Measurements from ENCODE around the gene KRTAP5-2. TPM values are rescaled to one million over a fixed set of nuclear protein-coding genes. Genes with fewer than 3 reads are reported as not detected.
A peak's percentile ranks its signal among the peaks of the same experiment; 100 is the strongest.
"Not testable (repeated sequence)": the region's sequence is repeated elsewhere in the genome, so short reads cannot be mapped to it uniquely, and the experiment has no call there.

KRTAP5-2 gene, protein sequence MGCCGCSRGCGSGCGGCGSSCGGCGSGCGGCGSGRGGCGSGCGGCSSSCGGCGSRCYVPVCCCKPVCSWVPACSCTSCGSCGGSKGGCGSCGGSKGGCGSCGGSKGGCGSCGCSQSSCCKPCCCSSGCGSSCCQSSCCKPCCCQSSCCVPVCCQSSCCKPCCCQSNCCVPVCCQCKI
- total RNA-seq (2014; rRNA removed; shearing (Covaris generic)): not detected in 2 replicates

DNA sequence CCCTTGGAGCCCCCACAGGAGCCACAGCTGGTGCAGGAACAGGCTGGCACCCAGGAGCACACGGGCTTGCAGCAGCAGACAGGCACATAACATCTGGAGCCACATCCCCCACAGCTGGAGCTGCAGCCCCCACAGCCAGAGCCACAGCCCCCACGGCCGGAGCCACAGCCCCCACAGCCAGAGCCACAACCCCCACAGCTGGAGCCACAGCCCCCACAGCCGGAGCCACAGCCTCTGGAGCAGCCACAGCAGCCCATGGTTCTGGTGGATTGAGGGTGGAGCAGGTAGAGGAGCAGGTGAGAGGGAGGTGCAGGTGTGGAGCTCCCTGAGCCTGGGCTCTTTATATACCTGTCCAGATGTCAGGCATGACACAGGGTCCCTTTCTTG lies at the start of gene KRTAP5-2:
TSS of gene KRTAP5-2 (minus strand) at position 301 of the 387 bp plus-strand sequence. CDS start at position 257, 44 bp downstream.
- DNase-seq (ENCODE audit: low spot score): no peak

DNA sequence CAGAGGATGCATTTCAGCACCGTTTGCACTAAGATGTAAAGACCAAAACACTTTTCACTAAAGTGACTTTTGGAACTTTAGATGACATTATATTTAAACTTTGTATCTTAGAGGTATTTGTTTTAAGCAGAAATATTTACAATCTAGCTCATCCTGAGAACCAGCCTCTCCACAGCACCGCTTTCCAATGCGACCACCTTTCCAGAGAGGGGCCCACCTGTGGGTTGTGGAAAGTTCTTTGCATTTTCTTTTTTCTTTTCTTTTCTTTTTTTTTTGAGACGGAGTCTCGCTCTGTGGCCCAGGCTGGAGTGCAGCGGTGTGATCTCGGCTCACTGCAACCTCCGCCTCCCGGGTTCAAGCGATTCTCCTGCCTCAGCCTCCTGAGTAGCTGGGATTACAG lies 48.4 kb upstream of the KRTAP5-2 start:
- not testable (repeated sequence) for DNase-seq (ENCODE audit: low spot score)

DNA sequence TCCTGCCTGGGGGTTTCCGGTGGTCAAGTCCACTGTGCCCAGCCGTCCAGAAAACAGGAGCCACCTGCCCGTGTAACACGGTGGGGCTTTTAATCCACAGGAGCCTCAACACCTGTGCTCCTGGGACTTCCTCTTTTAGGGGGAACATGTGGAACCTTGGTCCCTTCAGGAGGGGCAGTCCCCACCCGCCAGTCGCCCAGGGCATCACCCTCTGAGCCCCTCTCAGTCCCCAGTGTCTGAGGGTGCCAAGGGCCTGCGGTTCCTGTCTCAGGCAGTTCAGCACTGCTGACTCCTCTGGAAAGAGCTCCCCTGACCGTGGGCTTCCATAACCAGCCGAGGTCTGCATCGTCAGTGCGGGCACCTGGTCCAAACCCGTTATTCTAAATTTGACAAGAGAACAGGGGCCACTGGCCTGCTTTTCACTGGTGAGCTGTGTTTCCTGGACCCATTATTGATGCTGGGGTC lies 47.3 kb upstream of the KRTAP5-2 start:
- DNase-seq (ENCODE audit: low spot score): no peak

DNA sequence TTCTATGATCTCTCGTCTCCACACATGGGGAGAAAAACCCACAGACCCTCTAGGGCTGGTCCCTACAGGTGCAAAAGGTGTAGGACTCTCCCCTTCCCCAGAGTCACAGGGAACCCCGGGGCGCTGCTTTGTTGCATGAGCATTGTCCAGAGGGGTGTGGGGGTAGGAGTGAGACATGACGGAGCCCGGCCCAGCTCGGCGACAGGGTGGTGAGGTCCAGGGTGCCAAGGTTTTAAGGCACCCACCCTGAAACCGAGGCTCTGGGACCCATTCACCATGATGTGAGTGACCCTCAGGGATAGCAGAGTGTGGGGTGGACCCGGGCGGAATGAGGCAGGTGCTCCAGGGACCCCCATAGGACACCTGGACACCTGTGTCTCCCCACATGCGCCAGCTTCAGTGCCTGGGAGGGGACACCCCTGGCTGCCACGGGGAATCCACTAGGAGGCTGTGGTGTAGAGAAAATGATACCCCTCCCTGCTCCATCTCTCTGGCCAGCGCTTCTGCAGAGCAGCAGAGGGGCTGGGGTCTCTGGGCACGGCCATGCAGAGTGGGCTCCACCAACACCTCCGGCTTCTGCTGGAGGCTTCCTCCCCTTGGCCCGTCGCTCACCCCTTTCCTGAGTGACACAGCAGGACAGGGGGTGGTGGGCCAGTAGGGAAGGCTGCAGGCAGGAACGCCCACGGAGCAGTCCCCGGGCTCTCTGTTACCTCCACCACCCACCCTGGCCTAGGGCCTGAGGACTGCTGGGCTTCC lies 46.7 kb upstream of the KRTAP5-2 start:
- DNase-seq (ENCODE audit: low spot score): no peak

DNA sequence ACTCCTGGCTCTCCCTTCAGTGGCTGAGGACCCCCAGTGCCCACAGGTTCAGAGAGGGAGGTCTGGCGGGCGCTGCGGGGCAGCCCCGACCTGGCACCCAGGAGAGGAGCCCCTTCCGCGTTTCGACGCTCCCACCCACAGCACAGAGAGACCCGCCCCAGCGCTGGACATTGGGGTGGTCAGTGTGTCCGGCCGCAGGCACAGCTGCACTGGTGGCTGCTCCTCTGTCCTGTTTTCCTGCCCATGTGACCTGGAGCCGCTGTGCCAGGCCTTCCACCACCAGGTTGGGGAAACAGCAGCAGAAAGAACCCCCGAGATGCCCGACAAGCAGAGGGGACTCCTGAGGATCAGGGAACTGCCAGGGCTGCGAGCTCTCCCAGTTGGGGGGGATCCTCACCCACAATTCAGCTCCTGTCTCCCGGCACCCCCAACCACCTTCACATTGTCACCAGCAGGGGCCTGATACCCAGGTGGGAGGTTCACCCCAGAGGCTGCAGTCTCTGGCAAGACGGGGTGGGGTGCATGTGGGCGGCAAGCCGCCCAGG lies 45.1 kb upstream of the KRTAP5-2 start:
- DNase-seq (ENCODE audit: low spot score): no peak

DNA sequence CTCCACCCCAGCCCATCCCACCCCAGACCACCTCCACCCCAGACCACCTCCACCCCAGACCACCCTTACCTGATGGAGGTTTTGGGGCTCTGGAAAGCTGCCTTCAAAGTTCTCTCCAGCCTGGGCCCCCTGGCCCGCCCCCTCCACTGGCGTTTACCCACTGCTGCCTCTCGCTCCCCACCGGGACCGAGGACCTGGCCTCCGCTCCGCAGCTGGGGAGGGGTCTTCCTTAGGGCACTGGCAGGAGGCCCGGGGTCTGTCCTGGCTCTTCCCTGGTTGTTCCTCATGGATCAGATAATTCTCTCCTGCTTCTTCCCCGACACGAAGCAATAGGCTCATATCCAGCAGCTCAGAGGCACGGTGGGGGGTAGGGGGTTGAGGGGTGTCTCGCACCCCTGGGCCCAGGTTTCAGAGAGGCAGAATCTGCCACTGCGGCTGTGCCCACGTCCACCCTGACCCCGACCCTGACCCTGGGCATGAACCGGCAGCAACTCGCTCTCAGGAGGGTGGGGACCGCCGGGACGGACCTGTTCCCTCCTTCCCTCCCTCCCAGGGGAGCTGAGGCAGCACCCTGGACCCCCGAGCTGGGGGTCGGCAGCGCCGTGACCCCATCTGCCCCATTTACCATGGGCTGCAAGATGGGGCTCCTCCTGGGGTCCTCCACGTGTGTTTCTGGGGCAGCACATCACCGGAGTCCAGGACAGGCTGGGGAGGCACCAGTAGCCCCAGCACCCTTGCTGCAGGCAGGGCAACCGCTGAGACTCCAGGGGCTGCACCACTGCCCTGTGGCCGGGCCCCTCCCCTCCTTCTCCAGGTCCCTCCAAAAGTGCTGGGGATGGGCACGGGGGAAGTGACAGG lies 44.4 kb upstream of the KRTAP5-2 start:
- DNase-seq (ENCODE audit: low spot score): no peak

DNA sequence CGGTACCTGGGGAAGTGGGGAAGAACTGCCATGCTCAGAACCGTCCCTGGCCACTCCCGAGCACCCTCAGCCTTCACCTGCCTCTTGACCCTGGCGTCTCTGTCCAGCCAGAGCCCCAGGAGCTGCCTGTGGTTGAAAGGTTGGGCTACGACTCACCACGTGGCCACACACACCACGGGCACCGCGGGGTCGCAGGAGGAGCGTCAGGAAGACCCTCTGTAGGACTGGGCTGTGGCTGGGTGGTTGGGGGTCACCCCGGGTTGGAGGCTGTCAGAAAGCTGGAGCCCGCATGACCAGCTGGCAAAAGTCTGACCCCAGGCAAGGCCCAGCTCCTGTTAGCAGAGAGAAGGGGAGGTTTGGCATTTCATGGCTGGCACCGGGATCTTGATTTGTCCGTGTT lies 43.0 kb upstream of the KRTAP5-2 start:
- DNase-seq (ENCODE audit: low spot score): no peak

DNA sequence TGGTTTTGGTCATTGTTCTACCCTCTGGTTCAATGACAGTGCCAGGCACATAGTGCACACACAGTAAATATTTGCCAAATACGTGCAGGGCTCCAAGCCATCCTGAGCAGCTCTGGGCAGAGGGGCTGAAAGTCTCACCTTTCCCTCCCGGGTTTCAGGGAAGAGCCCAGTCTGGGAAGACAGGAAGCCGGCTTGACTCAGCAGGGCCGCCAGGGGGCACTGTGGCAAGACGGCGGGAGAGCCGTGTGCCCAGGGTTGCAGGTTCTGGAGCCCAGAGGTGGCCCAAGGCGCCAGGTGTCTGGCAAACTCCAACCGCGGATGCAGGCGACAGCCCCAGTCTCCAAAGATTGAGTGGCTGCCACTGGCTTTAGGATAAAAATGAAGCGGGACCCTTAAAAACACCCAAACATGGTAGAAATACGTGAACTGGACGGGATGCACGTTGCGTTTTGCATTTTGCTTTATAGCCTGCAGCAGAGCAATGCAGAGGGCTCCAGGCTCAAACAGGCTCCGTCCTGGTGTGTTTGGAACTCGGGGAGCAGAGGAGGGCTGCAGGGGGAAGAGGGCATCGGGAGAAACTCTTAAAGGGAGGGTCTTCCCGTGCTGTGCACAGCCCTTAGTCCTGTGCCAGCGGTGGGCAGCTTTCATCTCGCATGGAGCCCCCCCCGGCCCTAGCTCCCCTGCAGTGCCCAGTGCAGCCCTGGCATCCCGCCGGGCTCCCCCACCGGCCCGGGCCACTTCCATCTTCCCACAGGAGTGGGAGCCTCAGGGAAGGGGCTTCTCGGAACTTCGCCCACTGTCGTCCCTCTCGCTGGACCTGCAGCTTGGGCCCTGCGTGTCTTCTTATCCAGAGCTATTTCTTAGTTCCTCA lies 42.2 kb upstream of the KRTAP5-2 start:
- DNase-seq (ENCODE audit: low spot score): peak; percentile 34

DNA sequence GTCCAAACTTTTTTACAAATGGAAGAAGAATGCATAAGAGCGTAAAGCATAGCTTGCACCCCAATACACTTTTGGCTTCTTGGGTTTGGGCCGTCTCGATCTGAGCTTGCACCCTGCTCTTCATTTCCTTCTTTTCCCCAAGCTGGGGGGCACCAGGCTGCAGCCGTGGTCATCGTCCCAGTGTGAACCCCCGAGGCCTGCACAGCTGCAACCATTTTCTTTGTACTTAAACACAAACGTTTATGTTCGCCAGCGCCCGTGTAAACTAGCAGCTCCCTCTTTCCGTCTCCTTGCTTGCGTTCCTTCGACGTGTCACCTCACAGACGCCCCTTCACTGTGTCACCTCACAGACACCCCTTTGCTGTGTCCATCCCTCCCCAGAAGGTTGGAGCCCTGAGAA lies 41.6 kb upstream of the KRTAP5-2 start:
- no peak for DNase-seq (ENCODE audit: low spot score)

DNA sequence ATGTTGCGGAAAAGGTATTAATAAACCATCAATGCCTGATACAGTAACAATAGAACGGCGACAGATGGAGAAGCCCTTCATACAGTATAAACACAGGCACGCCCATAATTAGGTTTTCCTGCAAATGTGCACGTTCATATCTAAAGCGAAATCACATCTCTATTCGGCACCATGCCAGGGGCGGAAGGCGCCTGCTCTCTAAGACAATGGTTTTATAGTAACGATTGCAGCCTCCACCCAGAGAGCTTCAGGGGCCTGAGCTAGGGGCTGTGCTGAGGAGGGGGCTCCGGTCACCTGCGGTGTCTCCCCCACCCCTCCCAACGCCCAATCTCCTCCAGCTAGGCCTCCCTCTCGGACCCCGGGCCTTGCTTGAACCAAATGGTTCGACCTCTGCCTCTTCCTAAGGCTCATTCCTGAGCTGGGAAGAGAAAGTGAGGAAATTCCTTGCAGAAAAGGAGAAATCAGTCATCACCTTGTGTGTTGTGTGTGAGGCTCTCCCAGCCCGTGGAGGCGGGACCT lies 41.1 kb upstream of the KRTAP5-2 start:
- no peak for DNase-seq (ENCODE audit: low spot score)

DNA sequence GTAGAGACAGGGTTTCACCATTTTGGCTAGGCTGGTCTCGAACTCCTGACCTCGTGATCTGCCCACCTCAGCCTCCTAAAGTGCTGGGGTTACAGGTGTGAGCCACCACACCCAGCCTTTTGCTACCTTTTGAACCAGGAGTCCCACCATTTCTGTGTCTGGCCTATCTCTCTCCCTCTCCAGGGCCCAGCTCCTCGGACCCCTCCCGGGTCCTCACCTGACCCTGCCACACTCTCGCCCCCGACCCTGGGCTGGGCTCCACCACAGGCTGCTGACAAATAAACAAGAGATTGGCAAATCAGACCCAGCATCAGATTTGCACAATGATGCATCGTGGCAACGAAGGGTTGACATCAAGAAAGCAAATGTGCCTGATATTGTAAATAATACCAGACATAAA lies 40.2 kb upstream of the KRTAP5-2 start:
- DNase-seq (ENCODE audit: low spot score): no peak

DNA sequence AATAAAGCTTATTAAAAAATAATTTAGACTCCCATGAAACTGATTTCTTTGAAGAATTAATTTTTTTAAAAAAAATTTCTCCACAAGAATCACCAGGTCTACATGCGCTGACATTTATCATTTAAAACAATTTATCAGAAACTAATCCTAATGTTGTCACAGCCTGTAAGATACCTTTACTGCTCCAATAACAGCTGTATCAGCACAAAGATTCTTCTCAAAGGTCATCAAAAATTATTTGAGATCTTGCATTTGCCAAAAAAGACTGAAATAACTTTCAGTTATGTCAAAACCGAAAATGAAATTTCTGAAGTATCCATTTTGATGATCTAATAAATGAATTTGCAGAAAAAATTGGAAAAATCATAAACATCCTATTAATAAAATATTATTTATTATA lies 39.5 kb upstream of the KRTAP5-2 start:
- no peak for DNase-seq (ENCODE audit: low spot score)

DNA sequence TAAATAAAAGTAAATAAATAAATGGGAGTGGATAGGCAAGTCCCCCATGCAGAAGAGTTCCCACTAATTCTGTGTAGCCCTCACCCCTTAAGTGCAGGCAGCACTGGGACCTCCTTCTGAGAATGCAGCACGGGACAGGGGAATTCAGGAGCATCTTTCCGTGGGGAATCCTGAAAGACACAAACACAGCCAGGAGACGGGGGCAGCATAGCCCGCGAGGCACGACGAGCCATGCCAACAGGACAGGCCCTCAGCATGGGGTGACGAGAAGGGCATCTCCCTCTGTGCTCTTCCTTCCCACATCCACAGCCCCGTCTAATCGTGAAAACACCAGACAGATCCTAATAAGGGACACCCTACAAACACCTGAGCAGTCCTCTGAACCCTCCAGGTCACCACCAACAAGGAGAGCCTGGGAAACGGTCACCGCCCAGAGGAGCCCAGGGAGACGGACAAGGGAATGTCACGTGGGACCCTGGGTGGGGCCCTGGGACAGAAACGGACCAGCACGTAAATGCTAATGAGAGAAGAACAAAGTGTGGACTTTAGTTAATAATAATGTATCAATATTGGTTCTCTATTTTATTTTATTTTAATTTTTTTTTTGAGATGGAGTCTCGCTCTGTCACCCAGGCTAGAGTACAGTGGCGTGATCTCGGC lies 38.3 kb upstream of the KRTAP5-2 start:
- DNase-seq (ENCODE audit: low spot score): no peak

DNA sequence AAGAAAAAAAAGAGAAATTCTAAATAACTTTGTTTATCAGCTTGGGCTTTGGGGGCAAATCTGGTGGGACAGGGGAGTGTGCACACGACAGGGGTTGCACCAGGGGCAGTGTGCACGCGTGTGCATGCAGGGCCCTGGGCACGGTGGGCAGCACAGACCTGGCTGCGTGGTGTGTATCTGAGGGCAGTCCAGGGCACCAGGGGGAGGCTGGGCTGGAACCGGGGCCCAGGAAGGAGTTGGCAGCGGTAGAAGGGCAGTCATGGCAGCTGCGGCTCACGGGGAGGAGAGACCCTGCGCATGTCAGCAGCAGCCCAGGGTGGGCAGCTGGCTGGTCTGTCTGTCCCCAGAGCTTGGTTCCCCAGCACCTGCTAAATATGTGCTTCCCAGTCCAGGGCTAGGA lies 35.8 kb upstream of the KRTAP5-2 start:
- no peak for DNase-seq (ENCODE audit: low spot score)

DNA sequence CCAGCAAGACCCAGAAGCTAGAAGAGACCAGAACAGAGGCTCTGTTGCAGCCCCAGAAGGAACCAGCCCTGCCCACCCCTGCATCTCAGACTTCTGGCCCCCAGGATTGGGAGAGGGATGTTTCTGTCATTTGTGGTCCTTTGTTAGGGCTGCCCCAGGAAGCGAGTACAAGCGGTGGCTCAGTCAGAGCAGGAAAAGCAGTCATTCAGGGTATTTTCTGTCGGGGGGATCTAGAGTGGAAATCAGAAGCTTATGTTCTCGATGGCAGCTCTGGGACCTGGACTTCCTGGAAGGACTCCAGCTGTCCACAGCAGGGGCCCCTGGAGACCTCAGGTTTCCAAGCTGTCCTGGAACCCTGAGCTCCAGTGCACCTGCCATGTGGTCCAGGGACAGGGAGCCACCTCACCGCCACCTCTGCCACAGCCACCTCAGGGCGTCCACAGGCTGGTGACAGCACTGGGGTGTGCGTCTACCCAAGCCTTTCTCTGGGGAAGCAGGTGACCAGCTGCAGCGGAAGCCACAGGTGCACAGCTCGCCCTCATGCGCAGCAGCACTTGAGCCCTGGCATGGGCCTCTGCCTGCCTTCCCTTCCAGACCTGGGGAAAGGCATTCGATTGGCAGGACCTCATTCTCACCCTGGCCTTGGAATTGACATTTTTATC lies 34.1 kb upstream of the KRTAP5-2 start:
- no peak for DNase-seq (ENCODE audit: low spot score)

DNA sequence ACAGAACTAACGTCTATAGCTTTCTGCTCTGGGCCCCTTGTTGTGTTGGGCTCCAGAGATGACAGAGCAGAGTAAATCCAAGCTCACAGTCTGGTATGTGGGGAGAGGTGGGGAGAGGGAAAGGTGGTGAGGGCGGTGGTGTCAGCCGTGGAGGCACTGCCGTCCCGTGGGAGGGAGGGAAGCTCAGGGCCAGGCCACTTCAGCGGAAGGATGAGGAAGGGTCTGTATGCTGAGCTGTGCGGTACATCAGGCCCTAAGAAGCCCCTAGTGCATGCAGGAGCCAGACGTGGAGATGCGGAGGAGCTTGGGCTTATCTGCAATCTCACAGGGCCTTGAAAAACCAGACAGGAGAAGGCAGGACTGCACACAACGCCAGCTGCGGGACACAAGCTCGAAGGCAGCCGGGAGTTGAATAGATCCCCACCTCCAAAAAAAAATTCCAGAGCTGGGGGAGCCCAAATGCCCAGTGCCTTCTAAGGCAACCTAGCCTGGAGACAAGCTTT lies 33.0 kb upstream of the KRTAP5-2 start:
- no peak for DNase-seq (ENCODE audit: low spot score)

DNA sequence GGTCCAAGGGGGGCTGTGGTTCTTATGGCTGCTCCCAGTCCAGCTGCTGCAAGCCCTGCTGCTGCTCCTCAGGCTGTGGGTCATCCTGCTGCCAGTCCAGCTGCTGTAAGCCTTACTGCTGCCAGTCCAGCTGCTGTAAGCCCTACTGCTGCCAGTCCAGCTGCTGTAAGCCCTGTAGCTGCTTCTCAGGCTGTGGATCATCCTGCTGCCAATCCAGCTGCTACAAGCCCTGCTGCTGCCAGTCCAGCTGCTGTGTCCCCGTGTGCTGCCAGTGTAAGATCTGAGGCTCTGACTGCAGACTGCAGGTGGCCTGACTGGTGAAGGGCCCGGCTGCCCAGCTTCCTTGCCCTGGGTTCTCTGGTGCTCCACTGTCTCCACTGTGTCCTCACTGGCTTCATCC lies 32.2 kb upstream of the KRTAP5-2 start:
- DNase-seq (ENCODE audit: low spot score): no peak

DNA sequence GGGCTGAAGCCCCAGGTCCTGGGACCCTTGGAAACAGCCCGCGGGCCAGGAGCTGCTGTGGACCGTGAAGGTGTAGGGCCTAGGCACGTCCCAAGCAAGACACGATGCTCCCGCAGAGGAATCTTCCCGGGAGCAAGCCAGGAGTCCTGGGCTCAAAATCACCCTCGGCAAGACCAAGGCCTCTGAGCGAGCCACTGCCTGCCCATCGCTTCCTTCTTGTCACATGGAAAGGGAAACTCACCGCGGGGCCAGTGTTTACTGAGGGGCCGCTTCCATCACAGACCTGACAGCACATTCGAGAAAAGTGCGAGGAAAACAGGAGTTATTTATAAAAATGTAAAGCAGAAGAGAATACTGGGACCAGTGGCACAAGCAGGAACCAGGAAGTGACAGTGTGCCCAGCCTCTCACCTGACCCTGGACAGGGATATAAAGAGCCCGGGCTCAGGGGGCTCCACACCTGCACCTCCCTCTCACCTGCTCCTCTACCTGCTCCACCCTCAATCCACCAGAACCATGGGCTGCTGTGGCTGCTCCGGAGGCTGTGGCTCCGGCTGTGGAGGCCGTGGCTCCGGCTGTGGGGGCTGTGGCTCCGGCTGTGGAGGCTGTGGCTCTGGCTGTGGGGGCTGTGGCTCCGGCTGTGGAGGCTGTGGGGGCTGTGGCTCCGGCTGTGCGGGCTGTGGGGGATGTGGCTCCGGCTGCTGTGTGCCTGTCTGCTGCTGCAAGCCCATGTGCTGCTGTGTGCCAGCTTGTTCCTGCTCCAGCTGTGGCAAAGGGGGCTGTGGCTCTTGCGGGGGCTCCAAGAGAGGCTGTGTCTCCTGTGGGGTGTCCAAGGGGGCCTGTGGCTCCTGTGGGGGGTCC lies 31.5 kb upstream of the KRTAP5-2 start, which contains the start of gene KRTAP5-5:
TSS of gene KRTAP5-5 (plus strand) at position 450 of the 860 bp plus-strand sequence. CDS start at position 516, 66 bp downstream.
- no peak for DNase-seq (ENCODE audit: low spot score)
